ENCODE data around the gene DBNL. TPM values are rescaled to one million over a fixed set of nuclear protein-coding genes. Genes with fewer than 3 reads are reported as not detected.

DBNL gene
- total and polyA plus RNA-seq, 2 experiments from 2014 or later = 81.8 to 91.1 TPM

DNA sequence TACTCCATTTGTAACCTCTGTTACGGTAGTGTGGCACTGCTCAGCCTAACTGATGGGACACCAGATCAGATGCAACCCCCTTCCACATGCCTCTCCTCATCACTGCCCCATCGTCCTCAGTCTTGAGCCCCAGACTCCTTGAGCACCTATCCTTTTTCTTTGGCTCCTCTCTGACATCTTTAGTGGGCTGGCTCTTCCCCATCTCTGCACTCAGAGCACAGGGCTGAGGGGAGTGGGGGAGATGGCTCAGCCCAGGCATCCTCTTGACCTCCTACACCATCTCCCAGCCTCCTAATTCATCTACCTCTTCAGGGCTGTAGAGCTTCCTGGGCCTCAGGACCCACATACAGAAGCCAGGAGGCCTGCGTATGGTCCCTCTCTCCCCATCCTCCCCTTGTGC, 39.3 kb downstream of the DBNL start:
- Histone ChIP-seq H3K9me2 (replicated peaks; ENCODE audit: insufficient read depth) (no peaks in the 10 kb centered on the region), H3K4me2 (no peak overlapping the region), H2AFZ (no peak overlapping the region), H3K27ac (no peak overlapping the region), H3K4me1 (ENCODE audit: insufficient read depth) (peaks cover 11% of the 10 kb centered on the region), H3K79me2 (peaks cover 9% of the 10 kb centered on the region), H3K9me3 (ENCODE audit: low read depth) (no peaks in the 10 kb centered on the region), H3K36me3 (replicated peaks; ENCODE audit: insufficient read depth, low read depth) (no peaks in the 10 kb centered on the region), H3K27me3 (no peaks in the 10 kb centered on the region), H4K20me1 (ENCODE audit: insufficient read depth, poor library complexity, severe bottlenecking) (no peaks in the 10 kb centered on the region), H3K4me3 (no peak overlapping the region)
- DNase-seq (ENCODE audit: low spot score) = no peak
- TF ChIP-seq EZH2phosphoT487 (IDR thresholded peaks at IDR 0.05; ENCODE audit: low read depth, severe bottlenecking, unreplicated experiment) (no peak), EZH2 (IDR thresholded peaks at IDR 0.05; ENCODE audit: borderline replicate concordance) (no peak)
- TF ChIP-seq, protein P1, sequence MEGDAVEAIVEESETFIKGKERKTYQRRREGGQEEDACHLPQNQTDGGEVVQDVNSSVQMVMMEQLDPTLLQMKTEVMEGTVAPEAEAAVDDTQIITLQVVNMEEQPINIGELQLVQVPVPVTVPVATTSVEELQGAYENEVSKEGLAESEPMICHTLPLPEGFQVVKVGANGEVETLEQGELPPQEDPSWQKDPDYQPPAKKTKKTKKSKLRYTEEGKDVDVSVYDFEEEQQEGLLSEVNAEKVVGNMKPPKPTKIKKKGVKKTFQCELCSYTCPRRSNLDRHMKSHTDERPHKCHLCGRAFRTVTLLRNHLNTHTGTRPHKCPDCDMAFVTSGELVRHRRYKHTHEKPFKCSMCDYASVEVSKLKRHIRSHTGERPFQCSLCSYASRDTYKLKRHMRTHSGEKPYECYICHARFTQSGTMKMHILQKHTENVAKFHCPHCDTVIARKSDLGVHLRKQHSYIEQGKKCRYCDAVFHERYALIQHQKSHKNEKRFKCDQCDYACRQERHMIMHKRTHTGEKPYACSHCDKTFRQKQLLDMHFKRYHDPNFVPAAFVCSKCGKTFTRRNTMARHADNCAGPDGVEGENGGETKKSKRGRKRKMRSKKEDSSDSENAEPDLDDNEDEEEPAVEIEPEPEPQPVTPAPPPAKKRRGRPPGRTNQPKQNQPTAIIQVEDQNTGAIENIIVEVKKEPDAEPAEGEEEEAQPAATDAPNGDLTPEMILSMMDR (IDR thresholded peaks at IDR 0.05; ENCODE audit: poor library complexity) = no peak
- 88% methylated on average over 3 of the region's 3 CpGs for WGBS (ENCODE audit: low lambda C conversion rate, missing lambda C conversion rate)

DNA sequence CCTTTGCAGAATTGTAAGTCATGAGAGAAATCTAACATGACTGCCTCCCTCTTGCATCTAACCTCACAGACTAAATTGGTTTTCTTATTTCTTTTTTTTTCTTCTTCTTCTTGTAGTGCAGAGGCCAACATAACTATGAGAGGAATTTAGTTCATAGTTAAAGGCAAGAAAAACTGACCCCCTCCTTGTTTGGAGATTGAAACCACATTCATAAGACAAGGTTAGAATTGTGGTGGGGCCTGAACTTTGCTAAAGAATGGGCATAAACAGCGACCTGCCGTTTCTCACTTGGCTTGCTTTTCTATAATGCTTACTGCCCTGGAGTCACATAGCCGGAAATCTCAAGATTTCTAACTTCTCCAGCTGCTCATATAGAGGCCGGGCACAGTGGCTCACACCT, 40.2 kb downstream of the DBNL start:
- no peak overlapping the region for H3K27ac ChIP-seq
- no peaks in the 10 kb centered on the region for H3K9me3 ChIP-seq (ENCODE audit: low read depth)
- no peaks in the 10 kb centered on the region for H3K27me3 ChIP-seq
- H3K36me3 ChIP-seq (replicated peaks; ENCODE audit: insufficient read depth, low read depth) = no peaks in the 10 kb centered on the region
- TF ChIP-seq, protein P1 (IDR thresholded peaks at IDR 0.05; ENCODE audit: poor library complexity) = no peak
- TF ChIP-seq EZH2phosphoT487 (IDR thresholded peaks at IDR 0.05; ENCODE audit: low read depth, severe bottlenecking, unreplicated experiment) (no peak), EZH2 (IDR thresholded peaks at IDR 0.05; ENCODE audit: borderline replicate concordance) (no peak)
- peaks cover 11% of the 10 kb centered on the region for H3K4me1 ChIP-seq (ENCODE audit: insufficient read depth)
- no peaks in the 10 kb centered on the region for H4K20me1 ChIP-seq (ENCODE audit: insufficient read depth, poor library complexity, severe bottlenecking)
- no peak overlapping the region for H3K4me3 ChIP-seq
- WGBS (ENCODE audit: low lambda C conversion rate, missing lambda C conversion rate) = 71% methylated on average over 4 of the region's 4 CpGs
- no peak overlapping the region for H2AFZ ChIP-seq
- peaks cover 9% of the 10 kb centered on the region for H3K79me2 ChIP-seq
- DNase-seq (ENCODE audit: low spot score) = no peak
- H3K4me2 ChIP-seq = no peak overlapping the region
- H3K9me2 ChIP-seq (replicated peaks; ENCODE audit: insufficient read depth) = no peaks in the 10 kb centered on the region

DNA sequence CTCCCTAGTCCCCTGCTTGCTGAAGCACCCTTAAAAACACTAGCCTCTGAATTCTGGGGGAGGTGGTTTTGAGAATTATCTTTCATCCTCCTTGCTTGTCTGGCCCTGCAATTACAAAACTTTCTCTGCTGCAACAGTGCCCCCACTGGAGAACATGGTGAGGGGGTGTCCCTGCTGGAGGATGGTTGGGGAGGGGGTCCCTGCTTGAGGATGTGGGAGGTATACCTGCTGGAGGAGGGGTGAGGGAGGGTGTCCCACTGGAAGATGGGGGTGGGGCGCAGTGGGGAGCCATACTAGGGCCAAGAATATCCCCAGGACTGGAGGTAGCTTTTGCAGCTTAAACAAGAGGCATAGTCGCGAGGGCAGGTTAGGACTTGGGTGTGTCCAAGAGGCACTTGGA, 41.0 kb downstream of the DBNL start:
- Histone ChIP-seq H4K20me1 (ENCODE audit: insufficient read depth, poor library complexity, severe bottlenecking) (no peaks in the 10 kb centered on the region), H3K4me1 (ENCODE audit: insufficient read depth) (peaks cover 11% of the 10 kb centered on the region), H2AFZ (no peak overlapping the region), H3K36me3 (replicated peaks; ENCODE audit: insufficient read depth, low read depth) (no peaks in the 10 kb centered on the region), H3K9me3 (ENCODE audit: low read depth) (no peaks in the 10 kb centered on the region), H3K27me3 (no peaks in the 10 kb centered on the region), H3K9me2 (replicated peaks; ENCODE audit: insufficient read depth) (no peaks in the 10 kb centered on the region), H3K79me2 (peaks cover 9% of the 10 kb centered on the region), H3K4me2 (no peak overlapping the region), H3K27ac (no peak overlapping the region), H3K4me3 (no peak overlapping the region)
- DNase-seq (ENCODE audit: low spot score) = no peak
- 93% methylated on average over 3 of the region's 3 CpGs for WGBS (ENCODE audit: low lambda C conversion rate, missing lambda C conversion rate)
- TF ChIP-seq EZH2 (IDR thresholded peaks at IDR 0.05; ENCODE audit: borderline replicate concordance) (no peak), EZH2phosphoT487 (IDR thresholded peaks at IDR 0.05; ENCODE audit: low read depth, severe bottlenecking, unreplicated experiment) (no peak)
- TF ChIP-seq, protein P1 (IDR thresholded peaks at IDR 0.05; ENCODE audit: poor library complexity) = no peak

DNA sequence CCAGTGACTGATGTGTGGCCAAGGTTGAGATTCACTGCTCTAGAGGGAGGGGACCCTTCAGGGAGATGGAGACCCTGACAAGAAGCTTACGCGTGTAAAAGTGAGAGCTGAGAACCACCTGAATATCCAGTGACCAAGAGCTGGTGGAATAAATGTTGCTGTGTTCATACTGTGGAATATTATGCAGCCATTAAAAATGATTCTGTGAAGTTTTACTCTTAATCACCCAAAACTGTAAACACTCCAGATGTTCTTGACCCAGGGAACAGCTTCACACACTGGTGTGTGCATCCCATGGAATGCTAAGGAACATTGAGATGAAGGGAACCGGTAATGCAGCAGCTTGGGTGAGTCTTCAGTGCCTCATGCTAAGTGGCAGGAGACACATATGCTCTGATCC, 42.1 kb downstream of the DBNL start:
- 96% methylated on average over 3 of the region's 3 CpGs for WGBS (ENCODE audit: low lambda C conversion rate, missing lambda C conversion rate)
- no peaks in the 10 kb centered on the region for H3K27me3 ChIP-seq
- H3K9me2 ChIP-seq (replicated peaks; ENCODE audit: insufficient read depth) = no peaks in the 10 kb centered on the region
- H3K79me2 ChIP-seq = no peaks in the 10 kb centered on the region
- no peaks in the 10 kb centered on the region for H3K36me3 ChIP-seq (replicated peaks; ENCODE audit: insufficient read depth, low read depth)
- no peak for DNase-seq (ENCODE audit: low spot score)
- no peaks in the 10 kb centered on the region for H3K9me3 ChIP-seq (ENCODE audit: low read depth)
- H3K4me2 ChIP-seq = no peak overlapping the region
- no peaks in the 10 kb centered on the region for H4K20me1 ChIP-seq (ENCODE audit: insufficient read depth, poor library complexity, severe bottlenecking)
- H3K4me3 ChIP-seq = no peak overlapping the region
- peaks cover 4% of the 10 kb centered on the region for H3K4me1 ChIP-seq (ENCODE audit: insufficient read depth)
- H3K27ac ChIP-seq = no peak overlapping the region
- H2AFZ ChIP-seq = no peak overlapping the region
- TF ChIP-seq, protein P1 (IDR thresholded peaks at IDR 0.05; ENCODE audit: poor library complexity) = no peak
- TF ChIP-seq EZH2phosphoT487 (IDR thresholded peaks at IDR 0.05; ENCODE audit: low read depth, severe bottlenecking, unreplicated experiment) = no peak
- no peak for TF ChIP-seq EZH2 (IDR thresholded peaks at IDR 0.05; ENCODE audit: borderline replicate concordance)
